HEK293T (cell line): ENCODE data around the gene IGF1R.

Source experiments
- CTCF ChIA-PET: fragments of 350-600 bp; formaldehyde crosslinking; extraction: SDS; loops from one replicate; lab custom pipeline; 2021; ENCODE audit warnings: antibody characterized with exemption, inconsistent platforms; lab: Yijun Ruan, JAX
- POLR2A ChIA-PET: fragments of 350-600 bp; formaldehyde crosslinking; extraction: SDS; loops from one replicate; lab custom pipeline; 2020; ENCODE audit warnings: antibody characterized with exemption, inconsistent platforms; lab: Yijun Ruan, JAX
- DNase-seq: peaks from one replicate; pipeline ENCODE4 v3.0.0; 2012; ENCODE audit warnings: mixed read lengths; ENCODE audit errors: extremely low spot score
- ARNT ChIP-seq: fragments of 450-650 bp; IDR thresholded peaks from 2 replicates; pipeline ENCODE4 v1.6.1; 2017; ENCODE audit warnings: mild to moderate bottlenecking
- BHLHE40 ChIP-seq: fragments of 450-650 bp; IDR thresholded peaks from 2 replicates; pipeline ENCODE4 v1.6.1; 2016; ENCODE audit warnings: mild to moderate bottlenecking, moderate library complexity, borderline replicate concordance
- CTBP1 ChIP-seq: fragments of 450-650 bp; IDR thresholded peaks from 2 replicates; pipeline ENCODE4 v1.6.1; 2016; ENCODE audit warnings: borderline replicate concordance
- ELF4 ChIP-seq: fragments of 450-650 bp; IDR thresholded peaks from 2 replicates; pipeline ENCODE4 v1.6.1; 2017; ENCODE audit warnings: antibody characterized with exemption
- FOXA1 ChIP-seq: fragments of 450-650 bp; IDR thresholded peaks from 2 replicates; pipeline ENCODE4 v1.6.1; 2016; ENCODE audit warnings: mild to moderate bottlenecking
- FOXK2 ChIP-seq: fragments of 450-650 bp; IDR thresholded peaks from 2 replicates; pipeline ENCODE4 v1.6.1; 2016; ENCODE audit warnings: mild to moderate bottlenecking
- FOXM1 ChIP-seq: fragments of 450-650 bp; IDR thresholded peaks from 2 replicates; pipeline ENCODE4 v1.6.1; 2017; ENCODE audit warnings: mild to moderate bottlenecking, borderline replicate concordance
- HDGF ChIP-seq: fragments of 450-650 bp; IDR thresholded peaks from 2 replicates; pipeline ENCODE4 v1.6.1; 2017; ENCODE audit warnings: antibody characterized with exemption, borderline replicate concordance
- L3MBTL2 ChIP-seq: fragments of 450-650 bp; conservative IDR thresholded peaks from 2 replicates; pipeline ENCODE4 v1.6.1; 2016; ENCODE audit warnings: mild to moderate bottlenecking
- LEF1 ChIP-seq: fragments of 450-650 bp; IDR thresholded peaks from 2 replicates; pipeline ENCODE4 v1.6.1; 2017; ENCODE audit warnings: mild to moderate bottlenecking, borderline replicate concordance
- NFRKB ChIP-seq: fragments of 450-650 bp; IDR thresholded peaks from 2 replicates; pipeline ENCODE4 v1.6.1; 2016; ENCODE audit warnings: mild to moderate bottlenecking, moderate library complexity
- PKNOX1 ChIP-seq: fragments of 450-650 bp; IDR thresholded peaks from 2 replicates; pipeline ENCODE4 v1.6.1; 2016
- SP1 ChIP-seq: fragments of 450-650 bp; IDR thresholded peaks from 2 replicates; pipeline ENCODE4 v1.6.1; 2017
- SUZ12 ChIP-seq: fragments of 450-650 bp; IDR thresholded peaks from 2 replicates; pipeline ENCODE4 v1.6.1; 2016; ENCODE audit warnings: mild to moderate bottlenecking
- TARDBP ChIP-seq: fragments of 450-650 bp; IDR thresholded peaks from 2 replicates; pipeline ENCODE4 v1.6.1; 2016
- ZNF384 ChIP-seq: fragments of 450-650 bp; IDR thresholded peaks from 2 replicates; pipeline ENCODE4 v1.6.1; 2016

The IGF1R gene

DNA sequence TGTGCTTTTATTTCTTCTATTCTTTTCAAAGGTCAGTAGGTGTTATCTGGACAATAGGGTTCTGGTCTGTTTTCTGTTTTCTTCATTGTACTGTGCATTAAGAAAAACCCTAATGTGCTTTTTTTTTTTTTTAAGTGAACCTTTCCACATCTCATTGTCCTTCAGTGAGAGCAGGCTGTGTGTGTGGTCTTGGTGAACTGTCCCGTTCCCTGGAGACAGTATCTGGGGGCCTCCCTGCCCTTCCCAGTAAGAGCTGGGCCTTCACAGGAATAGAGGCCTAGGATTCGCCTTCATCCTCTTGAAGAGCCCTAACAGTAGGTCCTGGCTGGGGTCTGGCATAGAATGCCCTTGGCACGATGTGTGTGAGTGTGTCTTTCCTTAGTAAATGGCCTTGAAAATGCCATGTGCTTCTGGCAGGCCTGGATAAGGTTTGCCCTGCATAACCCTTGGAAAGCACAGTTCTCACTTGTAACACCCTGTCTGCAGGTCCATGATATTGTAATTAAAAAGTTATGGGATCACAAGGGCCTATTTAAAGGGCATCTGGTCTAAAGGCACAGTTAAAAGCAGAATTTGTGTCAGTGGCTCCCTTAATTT lies 81.2 kb downstream of the IGF1R start:
- POLR2A ChIA-PET = interaction anchor here (1.9 kb wide), 1 partner anchor 81 kb away, joined by 5 read pairs; the partner anchor contains the start of gene IGF1R
- CTCF ChIA-PET = no interaction called here
- TF ChIP-seq TARDBP (no peak), ZNF384 (no peak), FOXK2 (no peak), SP1 (no peak), PKNOX1 (no peak), SUZ12 (no peak)
- no peak for DNase-seq

- CTCF ChIA-PET = interaction anchor here (0.6 kb wide), 2 partner anchors 50 to 72 kb away, joined by 3 read pairs; no protein-coding TSS in a partner anchor
- no peak for TF ChIP-seq FOXA1
- no peak for TF ChIP-seq L3MBTL2
- no peak for TF ChIP-seq SUZ12
- TF ChIP-seq PKNOX1 = no peak
- no peak for TF ChIP-seq LEF1
- TF ChIP-seq BHLHE40 = no peak
- TF ChIP-seq CTBP1 = no peak
- TF ChIP-seq NFRKB = no peak
- no peak for TF ChIP-seq HDGF
- no peak for TF ChIP-seq TARDBP
- no peak for TF ChIP-seq SP1
- TF ChIP-seq ZNF384 = no peak
- no peak for TF ChIP-seq ELF4
- no peak for TF ChIP-seq FOXK2
- TF ChIP-seq FOXM1 = no peak
- no peak for DNase-seq
- POLR2A ChIA-PET = no interaction called here
Observed at GRCh38 chr15:98730860-98731711, 82.7 kb downstream of the IGF1R start.

GRCh38 chr15:98731712-98732450 lies 83.5 kb downstream of the IGF1R start:
- POLR2A ChIA-PET = no interaction called here
- CTCF ChIA-PET = interaction anchor here (2.0 kb wide), 1 partner anchor 12 kb away, joined by 4 read pairs; no protein-coding TSS in a partner anchor
- no peak for DNase-seq
- TF ChIP-seq FOXK2 = no peak
- TF ChIP-seq PKNOX1 = no peak
- no peak for TF ChIP-seq BHLHE40
- TF ChIP-seq ELF4 = no peak
- TF ChIP-seq ARNT = no peak
- no peak for TF ChIP-seq FOXA1
- no peak for TF ChIP-seq SP1
- TF ChIP-seq LEF1 = no peak
- TF ChIP-seq SUZ12 = no peak
- TF ChIP-seq NFRKB = no peak
- no peak for TF ChIP-seq ZNF384
- TF ChIP-seq CTBP1 = no peak
- TF ChIP-seq HDGF = no peak
- TF ChIP-seq FOXM1 = no peak
- no peak for TF ChIP-seq TARDBP
- no peak for TF ChIP-seq L3MBTL2

GRCh38 chr15:98733098-98733497 lies 84.8 kb downstream of the IGF1R start:
- TF ChIP-seq NFRKB = no peak
- ChIA-PET CTCF (interaction anchor here (2.0 kb wide), 1 partner anchor 14 kb away, joined by 4 read pairs; no protein-coding TSS in a partner anchor), POLR2A (no interaction called here)
- no peak for DNase-seq

DNA sequence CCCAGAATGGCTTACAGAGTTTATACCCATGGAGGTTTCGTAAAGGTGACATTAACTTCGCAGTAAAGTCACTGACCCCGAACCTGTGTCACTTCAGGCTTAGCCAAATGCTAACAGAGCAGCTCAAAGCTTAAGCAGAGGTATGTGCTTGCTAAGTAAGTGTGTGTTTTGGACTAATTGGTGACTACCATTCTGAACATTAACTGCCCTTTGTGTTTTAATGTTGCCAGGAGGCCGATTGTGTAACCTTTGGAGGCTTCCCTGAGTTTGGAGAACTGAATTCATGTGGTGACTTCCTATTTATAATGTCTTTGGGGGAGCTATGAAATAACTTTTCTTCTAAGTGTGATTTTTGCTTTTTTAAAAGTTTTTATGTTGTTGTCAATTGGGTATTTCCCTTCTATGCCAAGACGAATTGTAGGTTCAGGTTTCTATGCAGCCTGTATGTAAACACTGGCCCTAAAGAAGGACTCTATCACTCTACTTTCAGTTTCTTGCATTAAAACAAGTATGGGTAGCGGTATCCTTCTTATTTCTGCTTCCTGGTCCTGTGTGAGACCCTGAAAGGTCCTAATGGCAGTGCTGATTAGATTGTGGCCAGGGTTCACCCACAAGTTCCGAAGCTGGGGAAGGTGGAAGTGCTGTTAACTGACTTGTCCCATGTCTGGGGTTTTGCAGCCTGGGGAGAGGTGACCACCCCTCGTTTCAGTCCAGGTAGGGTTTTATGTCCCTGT lies 86.3 kb downstream of the IGF1R start:
- no peak for DNase-seq
- ChIA-PET POLR2A (no interaction called here), CTCF (interaction anchor here (0.6 kb wide), 2 partner anchors 31 to 117 kb away, joined by 3 read pairs; no protein-coding TSS in a partner anchor)
- TF ChIP-seq SUZ12 (no peak), SP1 (no peak), BHLHE40 (no peak), TARDBP (no peak), ARNT (no peak), FOXK2 (no peak), HDGF (no peak), FOXA1 (no peak), FOXM1 (no peak), NFRKB (no peak), LEF1 (no peak), L3MBTL2 (no peak), ELF4 (no peak)
